CD4-positive, alpha-beta memory T cell (primary cell): ENCODE results near the gene ARTN. TPM values are rescaled to one million over a fixed set of nuclear protein-coding genes. Genes with fewer than 3 reads are reported as not detected.

Experiments used
- CTCF ChIA-PET: fragments of 350-600 bp; sonication (Branson Sonifier 250); formaldehyde crosslinking; loops from one replicate; lab custom pipeline; 2021; ENCODE audit warnings: inconsistent platforms; ENCODE audit not compliant: partially characterized antibody; lab: Charles Lee
- POLR2A ChIA-PET: fragments of 350-600 bp; sonication (Branson Sonifier 250); formaldehyde crosslinking; loops from one replicate; lab custom pipeline; 2021; ENCODE audit not compliant: partially characterized antibody; lab: Charles Lee
- DNase-seq, 5 donors: peaks; one replicate each; pipeline versions ENCODE4 v3.0.0 to v3.0.0-alpha.2; 2020 to 2022; ENCODE audit warnings: mixed read lengths in 1 of 5
- H3K27ac ChIP-seq: one replicate; pipeline ENCODE4 v1.7.0; 2013; ENCODE audit warnings: low read depth, low read length
- H3K27me3 ChIP-seq: 2 replicates; pipeline ENCODE4 v1.7.0; 2013; ENCODE audit warnings: mild to moderate bottlenecking, low read length, moderate library complexity; ENCODE audit not compliant: insufficient read depth
- H3K36me3 ChIP-seq: 2 replicates; pipeline ENCODE4 v1.7.0; 2013; ENCODE audit warnings: mild to moderate bottlenecking, low read length, moderate library complexity; ENCODE audit not compliant: insufficient read depth
- H3K4me1 ChIP-seq: 2 replicates; pipeline ENCODE4 v1.7.0; 2013; ENCODE audit warnings: mild to moderate bottlenecking, low read length, moderate library complexity; ENCODE audit not compliant: insufficient read depth
- H3K4me3 ChIP-seq, 2 donors: one replicate each; pipeline ENCODE4 v1.7.0; 2013; ENCODE audit warnings: low read length in 2 of 2, mild to moderate bottlenecking in 1 of 2
- H3K9me3 ChIP-seq, 2 donors: one replicate each; pipeline ENCODE4 v1.7.0; 2013; ENCODE audit warnings: low read length in 2 of 2, control low read depth in 1 of 2; ENCODE audit not compliant: control insufficient read depth in 1 of 2
- H3K27ac Mint-ChIP-seq, 7 donors: one replicate each; pipeline ENCODE4 v1.8.0; 2020 to 2021; ENCODE audit warnings: mixed read lengths in 7 of 7, mild to moderate bottlenecking in 6 of 7, inconsistent platforms in 3 of 7, moderate library complexity in 3 of 7
- H3K27me3 Mint-ChIP-seq, 2 donors: one replicate each; pipeline ENCODE4 v1.8.0; 2020 to 2021; ENCODE audit warnings: mixed read lengths in 2 of 2
- H3K36me3 Mint-ChIP-seq, 2 donors: one replicate each; pipeline ENCODE4 v1.8.0; 2020 to 2021; ENCODE audit warnings: mixed read lengths in 2 of 2, inconsistent platforms in 1 of 2, mild to moderate bottlenecking in 1 of 2
- H3K4me1 Mint-ChIP-seq, 4 donors: one replicate each; pipeline ENCODE4 v1.8.0; 2020 to 2021; ENCODE audit warnings: mixed read lengths in 4 of 4, mild to moderate bottlenecking in 1 of 4
- H3K4me3 Mint-ChIP-seq, 8 donors: one replicate each; pipeline ENCODE4 v1.8.0; 2020 to 2021; ENCODE audit warnings: mixed read lengths in 8 of 8, mild to moderate bottlenecking in 7 of 8, moderate library complexity in 6 of 8, inconsistent platforms in 3 of 8
- H3K9me3 Mint-ChIP-seq, 8 donors: one replicate each; pipeline ENCODE4 v1.8.0; 2020 to 2021; ENCODE audit warnings: mixed read lengths in 8 of 8, mild to moderate bottlenecking in 5 of 8, inconsistent platforms in 3 of 8, moderate library complexity in 1 of 8
- intact Hi-C: fragments of 100-400 bp; cut with micrococcal nuclease; formaldehyde crosslinking; loops from one replicate; pipeline ENCODE4 v1.15.1; 2023
- polyA plus RNA-seq, 2 donors: library from polyadenylated mRNA; unstranded; fragments of 300-500 nt; fragmentation: Illumina TruSeq; gene quantifications; one replicate each; pipeline ENCODE4 v1.2.3, GENCODE V29; 2021
- total RNA-seq, 2 experiments: library from RNA; stranded (reverse); gene quantifications; one replicate each; pipeline ENCODE4 v1.2.3, GENCODE V29; 2021

Gene ARTN
- total and polyA plus RNA-seq, 4 experiments from 2014 or later = 0.41 TPM; not detected in 3

- Mint-ChIP-seq H3K9me3 (no peaks in the 10 kb centered on the region), H3K27ac (peak overlapping the region in 1 of 7 donors; percentile 43), H3K27me3 (no peaks in the 10 kb centered on the region), H3K4me3 (no peak overlapping the region), H3K36me3 (peaks cover 15 to 21% of the 10 kb centered on the region in 2 donors), H3K4me1 (no peaks in the 10 kb centered on the region)
- intact Hi-C loops = no loop called here
- H3K27me3 ChIP-seq = no peaks in the 10 kb centered on the region
- DNase-seq = no peak
- ChIA-PET POLR2A (interaction anchor here (1.6 kb wide), 1 partner anchor 10 kb away, joined by 3 read pairs; no protein-coding TSS in a partner anchor), CTCF (interaction anchor here (0.6 to 2.5 kb wide), 3 partner anchors 8 to 149 kb away, joined by 3 to 18 read pairs (median 3); partner anchors contain the start of gene ARTN)
- H3K4me1 ChIP-seq = no peaks in the 10 kb centered on the region
- no peaks in the 10 kb centered on the region for H3K36me3 ChIP-seq
- no peaks in the 10 kb centered on the region for H3K9me3 ChIP-seq
- no peak overlapping the region for H3K4me3 ChIP-seq
- H3K27ac ChIP-seq = no peak overlapping the region
Measured at GRCh38 chr1:43924516-43924915, 9.1 kb upstream of the ARTN start.

GRCh38 chr1:43925846-43926245 lies 7.8 kb upstream of the ARTN start:
- ChIA-PET CTCF (interaction anchor here (1.2 to 2.5 kb wide), 3 partner anchors 9 to 20 kb away, joined by 3 to 18 read pairs (median 5); partner anchors contain the start of gene ARTN), POLR2A (interaction anchor here (0.6 to 1.6 kb wide), 2 partner anchors 9 to 118 kb away, joined by 3 read pairs; no protein-coding TSS in a partner anchor)
- DNase-seq = no peak
- no peak overlapping the region for H3K4me3 ChIP-seq
- H3K4me1 ChIP-seq = no peaks in the 10 kb centered on the region
- H3K27ac Mint-ChIP-seq = peak overlapping the region in 1 of 7 donors; percentile 31
- H3K36me3 Mint-ChIP-seq = peaks cover 18 to 21% of the 10 kb centered on the region in 2 donors
- H3K9me3 ChIP-seq = no peaks in the 10 kb centered on the region
- intact Hi-C loops = no loop called here
- H3K27me3 ChIP-seq = no peaks in the 10 kb centered on the region
- H3K27me3 Mint-ChIP-seq = no peaks in the 10 kb centered on the region
- H3K4me1 Mint-ChIP-seq = no peaks in the 10 kb centered on the region
- H3K4me3 Mint-ChIP-seq = no peak overlapping the region
- no peak overlapping the region for H3K27ac ChIP-seq
- H3K9me3 Mint-ChIP-seq = no peaks in the 10 kb centered on the region
- H3K36me3 ChIP-seq = no peaks in the 10 kb centered on the region

- Histone ChIP-seq H3K4me1 (peaks cover 8% of the 10 kb centered on the region), H3K9me3 (no peaks in the 10 kb centered on the region), H3K4me3 (no peak overlapping the region), H3K27me3 (peaks cover 20% of the 10 kb centered on the region), H3K36me3 (no peaks in the 10 kb centered on the region), H3K27ac (no peak overlapping the region)
- H3K27me3 Mint-ChIP-seq = peaks cover 16 to 17% of the 10 kb centered on the region in 2 donors
- peak overlapping the region in 1 of 8 donors; percentile 31 for H3K4me3 Mint-ChIP-seq
- H3K36me3 Mint-ChIP-seq = peaks cover 10 to 15% of the 10 kb centered on the region in 2 donors
- POLR2A ChIA-PET = no interaction called here
- H3K4me1 Mint-ChIP-seq = peaks cover under 1 to 21% (median 4%) of the 10 kb centered on the region in 4 donors
- no peak for DNase-seq
- H3K27ac Mint-ChIP-seq = no peak overlapping the region
- CTCF ChIA-PET = interaction anchor here (0.7 to 2.4 kb wide), 6 partner anchors 13 to 401 kb away, joined by 3 to 9 read pairs (median 3); no protein-coding TSS in a partner anchor
- intact Hi-C loops = loop anchor here (5.0 kb wide), 2 partner anchors 107 to 703 kb away; no protein-coding TSS in a partner anchor
- no peaks in the 10 kb centered on the region for H3K9me3 Mint-ChIP-seq
Measured at GRCh38 chr1:43930168-43930948, 3.2 kb upstream of the ARTN start.

- no peaks in the 10 kb centered on the region for H3K9me3 Mint-ChIP-seq
- peaks cover 3 to 24% (median 4%) of the 10 kb centered on the region in 4 donors for H3K4me1 Mint-ChIP-seq
- intact Hi-C loops = loop anchor here (5.0 kb wide), 2 partner anchors 106 to 704 kb away; no protein-coding TSS in a partner anchor
- no peak overlapping the region for H3K4me3 ChIP-seq
- POLR2A ChIA-PET = no interaction called here
- H3K4me3 Mint-ChIP-seq = peak overlapping the region in 1 of 8 donors; percentile 31
- H3K27me3 ChIP-seq = peaks cover 23% of the 10 kb centered on the region
- CTCF ChIA-PET = interaction anchor here (0.7 to 2.4 kb wide), 5 partner anchors 13 to 401 kb away, joined by 3 to 9 read pairs (median 3); no protein-coding TSS in a partner anchor
- peaks cover 5 to 10% of the 10 kb centered on the region in 2 donors for H3K36me3 Mint-ChIP-seq
- DNase-seq = no peak
- peaks cover 8% of the 10 kb centered on the region for H3K4me1 ChIP-seq
- no peak overlapping the region for H3K27ac ChIP-seq
- no peaks in the 10 kb centered on the region for H3K36me3 ChIP-seq
- peaks cover 16 to 19% of the 10 kb centered on the region in 2 donors for H3K27me3 Mint-ChIP-seq
- H3K27ac Mint-ChIP-seq = no peak overlapping the region
- no peaks in the 10 kb centered on the region for H3K9me3 ChIP-seq
Measured at GRCh38 chr1:43930949-43931275, 2.7 kb upstream of the ARTN start.

- intact Hi-C loops = loop anchor here (5.0 kb wide), 2 partner anchors 105 to 705 kb away; no protein-coding TSS in a partner anchor
Measured at GRCh38 chr1:43931711-43932660, 1.6 kb upstream of the ARTN start.

GRCh38 chr1:43932786-43933385 lies 715 bp upstream of the ARTN start:
- Histone ChIP-seq H3K4me3 (no peak overlapping the region), H3K4me1 (peaks cover 8% of the 10 kb centered on the region), H3K27me3 (peaks cover 23% of the 10 kb centered on the region), H3K9me3 (no peaks in the 10 kb centered on the region), H3K36me3 (no peaks in the 10 kb centered on the region), H3K27ac (no peak overlapping the region)
- Mint-ChIP-seq H3K36me3 (peaks cover 3 to 5% of the 10 kb centered on the region in 2 donors), H3K27me3 (peaks cover 16 to 21% of the 10 kb centered on the region in 2 donors), H3K4me3 (peak overlapping the region in 4 of 8 donors; percentile 3 to 46 (median 10)), H3K4me1 (peaks cover 3 to 24% (median 4%) of the 10 kb centered on the region in 4 donors), H3K9me3 (no peaks in the 10 kb centered on the region), H3K27ac (peak overlapping the region in 1 of 7 donors; percentile 13)
- ChIA-PET CTCF (interaction anchor here (1.0 to 5.4 kb wide), 6 partner anchors 9 to 403 kb away, joined by 3 to 91 read pairs (median 19); partner anchors contain the start of gene IPO13), POLR2A (interaction anchor here (1.1 to 1.4 kb wide), 2 partner anchors 14 to 98 kb away, joined by 3 read pairs; partner anchors contain the start of gene IPO13)
- no peak for DNase-seq
- intact Hi-C loops = loop anchor here (5.0 kb wide), 2 partner anchors 104 to 706 kb away; no protein-coding TSS in a partner anchor

More at GRCh38 chr1:43931711-43932660, 1.6 kb upstream of the ARTN start:
- Histone ChIP-seq H3K36me3 (no peaks in the 10 kb centered on the region), H3K4me3 (no peak overlapping the region), H3K9me3 (no peaks in the 10 kb centered on the region), H3K4me1 (peaks cover 8% of the 10 kb centered on the region), H3K27ac (no peak overlapping the region), H3K27me3 (peaks cover 23% of the 10 kb centered on the region)
- Mint-ChIP-seq H3K9me3 (no peaks in the 10 kb centered on the region), H3K27ac (peak overlapping the region in 2 of 7 donors; percentile 24 to 48), H3K36me3 (peaks cover 3 to 5% of the 10 kb centered on the region in 2 donors), H3K27me3 (peaks cover 16 to 21% of the 10 kb centered on the region in 2 donors), H3K4me1 (peaks cover 3 to 24% (median 4%) of the 10 kb centered on the region in 4 donors), H3K4me3 (no peak overlapping the region)
- POLR2A ChIA-PET = interaction anchor here (1.1 to 1.4 kb wide), 2 partner anchors 15 to 98 kb away, joined by 3 read pairs; partner anchors contain the start of gene IPO13
- DNase-seq = no peak
- CTCF ChIA-PET = interaction anchor here (1.3 to 5.4 kb wide), 5 partner anchors 8 to 402 kb away, joined by 3 to 91 read pairs (median 21); partner anchors contain the start of gene IPO13
